OCI-LY1 (cell line): ENCODE data around the gene ZDHHC4.

Source experiments
- H2AFZ ChIP-seq: fragments of 200-600 bp; sonication (generic), shearing (Covaris generic); 2 replicates; pipeline ENCODE4 v1.6.0; 2014; ENCODE audit warnings: antibody characterized with exemption, mild to moderate bottlenecking, low read length
- H3F3A ChIP-seq: fragments of 200-600 bp; sonication (generic), shearing (Covaris generic); 2 replicates; pipeline ENCODE4 v1.6.0; 2014; ENCODE audit warnings: mild to moderate bottlenecking, antibody characterized with exemption, low read length, moderate library complexity; ENCODE audit not compliant: insufficient read depth
- H3K27ac ChIP-seq: fragments of 200-600 bp; sonication (generic); 2 replicates; pipeline ENCODE4 v1.5.1; 2014; ENCODE audit warnings: low read length, mixed run types, mild to moderate bottlenecking, low read depth; ENCODE audit not compliant: poor library complexity, severe bottlenecking
- H3K27me3 ChIP-seq: fragments of 200-600 bp; sonication (generic); 2 replicates; pipeline ENCODE4 v1.6.0; 2014; ENCODE audit warnings: antibody characterized with exemption, mild to moderate bottlenecking, low read length, moderate library complexity; ENCODE audit not compliant: insufficient read depth
- H3K36me3 ChIP-seq: fragments of 200-600 bp; sonication (generic); 2 replicates; pipeline ENCODE4 v1.6.1; 2014; ENCODE audit warnings: mild to moderate bottlenecking, antibody characterized with exemption, low read length, moderate library complexity, mixed read lengths; ENCODE audit not compliant: insufficient read depth
- H3K4me1 ChIP-seq: fragments of 200-600 bp; sonication (generic); 2 replicates; pipeline ENCODE4 v1.5.1; 2014; ENCODE audit warnings: mild to moderate bottlenecking, low read length, moderate library complexity; ENCODE audit not compliant: insufficient read depth, severe bottlenecking
- H3K4me2 ChIP-seq: fragments of 200-600 bp; sonication (generic), shearing (Covaris generic); 2 replicates; pipeline ENCODE4 v1.6.1; 2014; ENCODE audit warnings: low read length
- H3K4me3 ChIP-seq: fragments of 200-600 bp; sonication (generic); 2 replicates; pipeline ENCODE4 v1.5.1; 2014; ENCODE audit warnings: low read length, low read depth, mild to moderate bottlenecking, mixed read lengths; ENCODE audit not compliant: poor library complexity, severe bottlenecking
- H3K79me2 ChIP-seq: fragments of 200-600 bp; shearing (Covaris generic); 2 replicates; pipeline ENCODE4 v1.6.1; 2016; ENCODE audit warnings: mixed run types, low read length, mixed read lengths; ENCODE audit not compliant: insufficient read depth
- H3K9ac ChIP-seq: fragments of 200-600 bp; sonication (generic), shearing (Covaris generic); 2 replicates; pipeline ENCODE4 v1.6.1; 2014; ENCODE audit warnings: mild to moderate bottlenecking, low read length, mixed read lengths
- H3K9me2 ChIP-seq: fragments of 200-600 bp; sonication (generic), shearing (Covaris generic); 2 replicates; pipeline ENCODE4 v1.6.1; 2014; ENCODE audit warnings: low read depth, mild to moderate bottlenecking, low read length, mixed read lengths
- H3K9me3 ChIP-seq: fragments of 200-600 bp; shearing (Covaris generic); 2 replicates; pipeline ENCODE4 v1.6.1; 2014; ENCODE audit warnings: low read length, mixed read lengths
- H4K20me1 ChIP-seq: fragments of 200-600 bp; sonication (generic), shearing (Covaris generic); 2 replicates; pipeline ENCODE4 v1.6.0; 2016; ENCODE audit warnings: mild to moderate bottlenecking, low read length; ENCODE audit not compliant: insufficient read depth
- CTCF ChIP-seq: fragments of 200-600 bp; sonication (generic), shearing (Covaris generic); IDR thresholded peaks from 2 replicates; pipeline ENCODE4 v1.5.1; 2017; ENCODE audit warnings: mild to moderate bottlenecking, antibody characterized with exemption, low read length, moderate library complexity, mixed read lengths
- EZH2 ChIP-seq: fragments of 200-600 bp; sonication (generic), shearing (Covaris generic); IDR thresholded peaks from 2 replicates; pipeline ENCODE4 v1.8.0; 2017; ENCODE audit warnings: borderline replicate concordance, mixed run types, mild to moderate bottlenecking, antibody characterized with exemption, low read length, moderate library complexity, mixed read lengths

The ZDHHC4 gene

GRCh38 chr7:6567886-6568285 lies 9.4 kb upstream of the ZDHHC4 start:
- no peak overlapping the region for H2AFZ ChIP-seq
- H3K9me3 ChIP-seq, result 0 out of 2 replicates have a peak, but pooled peaks cover 2% of the 10 kb centered on the region
- H3K4me3 ChIP-seq, result no peak overlapping the region
- no peaks in the 10 kb centered on the region; the same call in 1 of the 2 replicates for H3K36me3 ChIP-seq
- H3K79me2 ChIP-seq, result no peaks in the 10 kb centered on the region
- peaks cover 7% of the 10 kb centered on the region; the same call in 1 of the 2 replicates for H3K27me3 ChIP-seq
- H3K9me2 ChIP-seq, result no peaks in the 10 kb centered on the region
- H3K4me1 ChIP-seq, result no peaks in the 10 kb centered on the region
- no peaks in the 10 kb centered on the region for H4K20me1 ChIP-seq
- no peak for TF ChIP-seq CTCF
- no peak for TF ChIP-seq EZH2
- H3K9ac ChIP-seq, result no peak overlapping the region
- H3F3A ChIP-seq, result no peaks in the 10 kb centered on the region
- no peak overlapping the region for H3K27ac ChIP-seq
- H3K4me2 ChIP-seq, result no peak overlapping the region

- no peak for TF ChIP-seq CTCF
- no peak for TF ChIP-seq EZH2
- Histone ChIP-seq H3K4me3 (no peak overlapping the region), H3F3A (no peaks in the 10 kb centered on the region), H3K27me3 (peaks cover 7% of the 10 kb centered on the region; the same call in 1 of the 2 replicates), H3K79me2 (no peaks in the 10 kb centered on the region), H3K9ac (no peak overlapping the region), H2AFZ (no peak overlapping the region), H4K20me1 (no peaks in the 10 kb centered on the region), H3K27ac (no peak overlapping the region), H3K9me2 (no peaks in the 10 kb centered on the region), H3K36me3 (no peaks in the 10 kb centered on the region; the same call in 1 of the 2 replicates), H3K4me2 (no peak overlapping the region), H3K9me3 (0 out of 2 replicates have a peak, but pooled peaks cover 2% of the 10 kb centered on the region), H3K4me1 (peaks cover 2% of the 10 kb centered on the region)
Measured at GRCh38 chr7:6571160-6571779, 6.0 kb upstream of the ZDHHC4 start.

- peaks cover 5% of the 10 kb centered on the region; the same call in 1 of the 2 replicates for H3K36me3 ChIP-seq
- no peaks in the 10 kb centered on the region for H3K79me2 ChIP-seq
- H3K4me3 ChIP-seq, result no peak overlapping the region
- peaks cover 15% of the 10 kb centered on the region for H3K4me1 ChIP-seq
- no peaks in the 10 kb centered on the region for H3K27me3 ChIP-seq
- no peaks in the 10 kb centered on the region for H3F3A ChIP-seq
- TF ChIP-seq EZH2 (no peak), CTCF (no peak)
- no peak overlapping the region for H2AFZ ChIP-seq
- H3K9me2 ChIP-seq, result no peaks in the 10 kb centered on the region
- no peak overlapping the region for H3K27ac ChIP-seq
- H4K20me1 ChIP-seq, result no peaks in the 10 kb centered on the region
- H3K9ac ChIP-seq, result no peak overlapping the region
- H3K9me3 ChIP-seq, result no peaks in the 10 kb centered on the region
- H3K4me2 ChIP-seq, result no peak overlapping the region
Measured at GRCh38 chr7:6575281-6576023, 1.8 kb upstream of the ZDHHC4 start.
